ENCODE data around the gene NDUFS6. TPM values are rescaled to one million over a fixed set of nuclear protein-coding genes. Genes with fewer than 3 reads are reported as not detected.
"Not testable (repeated sequence)": the region's sequence is repeated elsewhere in the genome, so short reads cannot be mapped to it uniquely, and the experiment has no call there.

The NDUFS6 gene
- total RNA-seq, 1 experiment from 2014 or later = 88.1 TPM

DNA sequence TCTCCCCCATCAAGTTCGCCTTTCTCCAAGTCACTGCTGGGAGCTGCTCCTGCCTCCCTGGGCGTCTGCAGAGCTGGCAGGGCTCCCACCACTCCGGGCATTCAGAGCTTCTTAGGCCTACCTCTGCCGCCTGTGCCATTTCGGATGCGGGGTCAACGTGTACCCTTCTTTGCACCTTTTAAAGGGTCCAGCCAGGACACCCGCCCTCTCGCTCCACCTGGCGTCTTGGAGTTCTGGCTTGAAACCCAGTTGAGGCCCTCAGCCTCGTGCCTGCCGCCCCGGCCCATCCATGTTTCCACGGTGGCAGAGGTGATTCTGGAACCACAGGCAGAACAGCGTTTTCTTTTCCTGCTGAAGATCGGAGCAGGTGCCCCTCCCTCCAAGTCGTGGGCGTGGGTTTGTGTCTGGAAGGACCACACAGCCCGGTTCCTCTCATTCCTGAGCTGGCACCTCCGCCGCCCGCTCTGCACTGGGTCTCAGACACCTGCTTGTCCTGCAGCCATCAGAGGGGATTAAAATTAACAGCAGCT lies 32.9 kb downstream of the NDUFS6 start:
- in situ Hi-C loops (cut with HindIII; ENCODE audit: low pct_unique_long_range_greater_than_20kb, low sequenced_read_pairs) = no loop called here
- no peak for DNase-seq (ENCODE audit: low read depth, low spot score)

GRCh38 chr5:1834721-1835429 lies 33.7 kb downstream of the NDUFS6 start:
- no peak for DNase-seq (ENCODE audit: low read depth, low spot score)
- in situ Hi-C loops (cut with HindIII; ENCODE audit: low pct_unique_long_range_greater_than_20kb, low sequenced_read_pairs) = no loop called here

DNA sequence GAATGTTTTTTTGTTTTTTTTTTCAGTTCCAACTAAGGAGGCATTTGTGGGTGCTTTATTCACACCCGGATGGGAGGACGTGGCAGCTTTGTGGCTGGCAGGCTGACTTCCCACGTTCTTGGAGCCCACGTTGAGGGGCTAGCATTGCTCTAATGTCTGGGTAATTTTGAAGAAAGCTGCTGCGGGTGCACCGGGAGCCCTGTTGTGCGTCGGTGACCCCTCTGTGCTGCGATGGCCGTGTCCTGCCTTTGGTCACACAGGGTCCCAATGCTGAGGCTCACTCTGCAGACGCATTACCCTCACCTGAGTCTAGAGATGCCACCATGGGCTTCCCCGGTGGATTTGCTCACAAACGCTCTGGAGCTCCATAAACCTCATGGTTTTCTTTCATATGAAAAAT lies 34.2 kb downstream of the NDUFS6 start:
- no peak for DNase-seq (ENCODE audit: low read depth, low spot score)
- in situ Hi-C loops (cut with HindIII; ENCODE audit: low pct_unique_long_range_greater_than_20kb, low sequenced_read_pairs) = no loop called here

DNA sequence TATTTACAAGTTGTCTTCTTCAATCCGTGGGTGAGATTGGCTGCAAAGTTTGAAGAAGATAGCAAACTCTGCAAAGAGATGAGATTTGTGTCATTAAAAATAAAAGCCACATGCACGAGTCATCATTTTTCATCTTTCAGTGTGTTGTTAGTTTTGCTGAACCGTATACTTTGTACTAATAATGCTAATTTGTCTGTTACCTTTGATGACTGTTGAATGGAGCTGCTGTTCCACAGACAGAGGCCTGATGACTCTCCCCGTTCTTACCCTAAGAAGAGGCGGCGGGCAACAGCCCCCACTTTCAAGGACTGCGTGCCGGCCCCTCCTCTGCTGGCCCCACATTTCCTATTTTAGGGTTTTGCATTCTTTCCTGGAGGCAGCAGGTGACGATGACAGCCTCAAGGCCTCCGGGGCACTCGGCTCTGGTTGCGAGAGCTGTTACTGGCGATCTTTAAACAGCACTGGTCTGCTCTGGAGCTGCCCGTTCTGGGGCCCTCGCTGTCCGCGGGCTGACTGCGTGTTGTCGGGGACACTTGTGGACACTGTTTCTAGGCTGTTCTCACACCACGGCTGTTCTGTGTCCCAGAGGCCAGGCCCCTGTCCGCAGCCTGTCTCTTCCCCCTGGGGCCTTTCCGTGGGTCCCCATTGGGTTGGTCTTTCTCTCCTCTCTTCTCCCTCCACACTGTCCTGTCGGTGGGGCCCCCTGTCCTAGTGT lies 35.1 kb downstream of the NDUFS6 start:
- in situ Hi-C loops (cut with HindIII; ENCODE audit: low pct_unique_long_range_greater_than_20kb, low sequenced_read_pairs) = no loop called here
- no peak for DNase-seq (ENCODE audit: low read depth, low spot score)

DNA sequence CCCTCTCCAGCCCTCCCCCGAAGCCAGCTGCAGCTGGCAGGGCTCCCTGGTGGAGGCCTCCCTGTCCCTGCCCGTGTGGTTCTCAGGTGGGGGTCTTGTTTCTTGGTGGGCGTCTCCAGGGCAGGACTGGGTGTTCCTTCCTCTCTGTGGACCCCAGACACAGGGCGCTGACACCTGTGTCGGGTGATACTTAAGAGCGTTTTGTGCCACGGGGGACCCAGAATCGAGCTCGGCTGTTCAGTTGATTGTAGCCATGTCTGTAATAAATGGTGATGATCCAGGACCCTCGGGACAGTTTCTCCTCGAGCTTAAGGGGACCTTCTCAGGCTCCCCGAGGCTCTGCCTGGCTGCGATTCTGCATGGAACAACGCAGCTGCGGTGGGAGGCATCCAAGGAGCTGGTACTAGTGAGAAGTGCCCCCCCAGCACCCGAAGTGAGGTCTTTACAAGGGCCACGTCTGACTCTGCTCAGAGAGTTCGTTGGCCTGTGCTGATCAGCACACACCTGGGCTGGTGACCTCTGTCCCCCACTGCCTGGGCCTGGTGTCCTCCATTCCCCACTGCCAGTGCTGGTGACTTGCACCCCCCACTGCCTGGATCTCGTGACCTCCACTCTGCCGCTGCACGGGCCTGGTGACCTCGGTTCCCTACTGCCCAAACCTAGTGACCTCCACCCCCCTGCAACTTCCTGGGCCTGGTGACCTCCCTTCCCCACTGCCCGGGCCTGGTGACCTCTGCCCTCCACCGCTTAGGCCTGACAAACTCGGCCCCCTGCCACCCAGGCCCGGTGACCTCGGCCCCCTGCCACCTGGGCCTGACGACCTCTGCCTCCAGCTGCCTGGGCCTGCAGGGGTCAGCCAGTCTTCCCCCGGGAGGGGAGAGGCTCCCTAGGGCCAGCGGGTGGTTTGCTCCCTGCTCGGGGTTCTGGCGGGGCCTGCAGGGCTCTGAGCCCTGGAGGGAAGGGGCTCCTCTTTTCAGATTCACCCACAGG lies 36.0 kb downstream of the NDUFS6 start:
- no peak for DNase-seq (ENCODE audit: low read depth, low spot score)
- in situ Hi-C loops (cut with HindIII; ENCODE audit: low pct_unique_long_range_greater_than_20kb, low sequenced_read_pairs) = no loop called here

DNA sequence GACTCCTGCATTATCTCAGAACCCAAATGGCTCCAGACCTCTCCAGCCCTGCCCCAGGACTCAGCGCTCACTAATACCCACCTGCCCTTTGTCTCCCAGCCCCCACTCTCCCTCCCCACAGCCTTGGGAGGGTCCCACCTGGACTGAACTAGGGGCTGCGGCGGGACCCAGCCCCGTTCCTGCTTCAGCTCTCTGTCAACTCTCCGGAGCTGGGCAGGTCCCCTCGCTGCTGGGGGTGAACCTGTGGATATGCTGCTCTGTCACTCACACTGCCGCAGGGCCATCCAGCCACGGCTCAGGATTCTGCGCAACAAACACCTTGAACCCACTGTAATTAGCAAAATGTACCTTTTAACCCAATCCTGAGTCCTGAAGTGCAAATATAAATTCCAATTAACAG lies 36.8 kb downstream of the NDUFS6 start:
- no peak for DNase-seq (ENCODE audit: low read depth, low spot score)
- in situ Hi-C loops (cut with HindIII; ENCODE audit: low pct_unique_long_range_greater_than_20kb, low sequenced_read_pairs) = no loop called here

GRCh38 chr5:1840071-1840547 lies 38.9 kb downstream of the NDUFS6 start:
- DNase-seq (ENCODE audit: low read depth, low spot score) = no peak
- in situ Hi-C loops (cut with HindIII; ENCODE audit: low pct_unique_long_range_greater_than_20kb, low sequenced_read_pairs) = no loop called here

DNA sequence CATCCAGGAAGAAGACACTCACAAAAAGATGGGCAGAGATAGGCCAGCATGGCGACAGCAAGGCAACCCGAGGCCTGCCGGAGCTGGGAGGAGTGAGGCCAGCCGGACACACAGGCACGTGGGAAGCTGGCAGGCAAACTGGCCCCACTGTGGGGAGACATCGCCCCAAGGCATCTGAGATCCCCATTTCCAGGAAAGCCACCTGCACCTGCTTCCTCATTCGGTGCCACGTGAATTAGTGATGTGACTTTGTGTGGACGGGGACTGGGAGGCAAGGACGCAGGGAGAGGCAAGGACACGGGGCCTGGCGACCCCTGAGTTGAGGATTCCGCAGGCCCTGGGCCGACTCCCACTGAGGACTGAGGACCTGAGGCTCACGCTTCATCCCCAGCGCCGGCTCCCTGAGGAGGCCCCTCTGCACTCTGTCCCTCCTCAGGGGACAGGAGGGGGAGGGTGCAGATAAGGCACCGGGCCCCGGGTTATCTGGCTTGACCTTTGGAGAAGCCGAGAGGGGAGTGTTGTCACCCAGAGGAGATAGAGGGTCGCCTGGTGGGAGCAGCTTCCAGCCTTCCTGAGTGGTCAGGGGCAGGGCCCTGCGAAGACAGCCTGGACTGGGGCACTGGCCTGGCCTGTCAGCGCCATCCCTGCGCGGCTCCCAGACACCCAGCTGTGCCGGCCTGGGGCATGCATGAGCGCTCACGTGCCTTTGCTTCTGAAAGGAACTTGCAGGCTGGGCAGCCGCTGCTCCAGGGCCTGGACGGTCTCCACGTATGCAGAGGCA lies 39.7 kb downstream of the NDUFS6 start:
- no peak for DNase-seq (ENCODE audit: low read depth, low spot score)
- in situ Hi-C loops (cut with HindIII; ENCODE audit: low pct_unique_long_range_greater_than_20kb, low sequenced_read_pairs) = no loop called here

GRCh38 chr5:1842004-1842819 lies 41.0 kb downstream of the NDUFS6 start:
- DNase-seq (ENCODE audit: low read depth, low spot score) = no peak
- in situ Hi-C loops (cut with HindIII; ENCODE audit: low pct_unique_long_range_greater_than_20kb, low sequenced_read_pairs) = no loop called here

DNA sequence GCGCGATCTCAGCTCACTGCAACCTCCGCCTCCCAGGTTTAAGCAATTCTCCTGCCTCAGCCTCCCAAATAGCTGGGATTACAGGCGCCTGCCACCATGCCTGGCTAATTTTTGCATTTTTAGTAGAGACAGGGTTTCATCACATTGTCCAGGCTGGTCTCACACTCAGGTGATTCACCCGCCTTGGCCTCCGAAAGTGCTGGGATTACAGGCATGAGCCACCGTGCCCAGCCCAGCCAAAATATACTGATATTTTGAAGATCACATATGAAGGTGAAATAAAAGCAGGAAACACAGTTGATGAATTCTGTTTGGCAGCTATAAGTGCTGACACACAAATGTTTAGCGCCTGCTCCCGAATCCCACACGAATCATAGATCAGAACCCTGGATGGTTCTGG lies 42.6 kb downstream of the NDUFS6 start:
- in situ Hi-C loops (cut with HindIII; ENCODE audit: low pct_unique_long_range_greater_than_20kb, low sequenced_read_pairs); DNase-seq (ENCODE audit: low read depth, low spot score): not testable (repeated sequence)

- in situ Hi-C loops (cut with HindIII; ENCODE audit: low pct_unique_long_range_greater_than_20kb, low sequenced_read_pairs) = no loop called here
- no peak for DNase-seq (ENCODE audit: low read depth, low spot score)
These were observed 43.7 kb downstream of the NDUFS6 start for GRCh38 chr5:1844708-1845436.

GRCh38 chr5:1845696-1846095 lies 44.5 kb downstream of the NDUFS6 start:
- DNase-seq (ENCODE audit: low read depth, low spot score) = no peak
- in situ Hi-C loops (cut with HindIII; ENCODE audit: low pct_unique_long_range_greater_than_20kb, low sequenced_read_pairs) = no loop called here

GRCh38 chr5:1846583-1846982 lies 45.4 kb downstream of the NDUFS6 start:
- in situ Hi-C loops (cut with HindIII; ENCODE audit: low pct_unique_long_range_greater_than_20kb, low sequenced_read_pairs) = no loop called here

GRCh38 chr5:1847056-1847455 lies 45.8 kb downstream of the NDUFS6 start:
- in situ Hi-C loops (cut with HindIII; ENCODE audit: low pct_unique_long_range_greater_than_20kb, low sequenced_read_pairs) = no loop called here
- no peak for DNase-seq (ENCODE audit: low read depth, low spot score)

More at GRCh38 chr5:1846583-1846982, 45.4 kb downstream of the NDUFS6 start:
- DNase-seq (ENCODE audit: low read depth, low spot score) = no peak

- no peak for DNase-seq (ENCODE audit: low read depth, low spot score)
These were observed 46.4 kb downstream of the NDUFS6 start for GRCh38 chr5:1847611-1848010.

More at GRCh38 chr5:1847611-1848010, 46.4 kb downstream of the NDUFS6 start:
- in situ Hi-C loops (cut with HindIII; ENCODE audit: low pct_unique_long_range_greater_than_20kb, low sequenced_read_pairs) = no loop called here
